ENCODE measurements around the gene NOX3.

Gene NOX3

DNA sequence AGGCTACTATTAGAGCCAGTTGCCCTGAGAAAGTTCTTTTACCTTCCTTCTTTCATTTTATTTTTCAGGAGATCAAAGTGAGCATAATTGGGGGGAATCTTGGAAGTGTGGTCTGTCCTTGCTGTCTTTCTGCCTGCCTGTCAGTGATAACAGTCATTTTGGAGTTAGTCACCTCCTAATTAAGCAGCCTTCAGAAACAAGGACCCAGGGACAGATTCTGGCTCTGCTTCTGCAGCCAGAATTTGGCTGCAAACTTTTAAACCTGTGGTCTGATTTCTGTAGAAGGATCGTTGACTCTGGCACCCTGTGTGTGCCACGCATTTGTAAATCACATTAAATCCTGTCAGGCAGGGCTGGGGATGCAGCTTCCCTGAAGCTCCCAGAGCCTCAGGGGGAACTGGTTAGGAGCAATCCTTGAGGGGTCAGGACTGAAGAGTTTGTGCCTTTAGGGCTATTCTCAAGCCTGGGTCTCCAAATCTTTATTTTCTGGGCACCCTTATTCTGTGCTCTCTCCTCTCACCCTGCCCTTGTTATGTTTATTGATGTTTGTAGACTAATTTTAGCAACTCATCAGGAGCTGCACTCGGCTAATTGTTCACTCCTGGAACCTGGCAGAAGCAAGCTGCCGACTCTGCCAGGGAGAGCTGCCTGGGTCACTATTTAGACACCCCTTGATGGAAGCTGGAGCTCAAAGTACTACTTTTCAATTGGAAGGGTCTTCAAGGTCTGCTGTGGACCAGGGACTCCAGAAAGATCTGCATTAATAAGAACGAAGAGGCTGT lies 6.8 kb downstream of the NOX3 start:
- TF ChIP-seq, protein P1, sequence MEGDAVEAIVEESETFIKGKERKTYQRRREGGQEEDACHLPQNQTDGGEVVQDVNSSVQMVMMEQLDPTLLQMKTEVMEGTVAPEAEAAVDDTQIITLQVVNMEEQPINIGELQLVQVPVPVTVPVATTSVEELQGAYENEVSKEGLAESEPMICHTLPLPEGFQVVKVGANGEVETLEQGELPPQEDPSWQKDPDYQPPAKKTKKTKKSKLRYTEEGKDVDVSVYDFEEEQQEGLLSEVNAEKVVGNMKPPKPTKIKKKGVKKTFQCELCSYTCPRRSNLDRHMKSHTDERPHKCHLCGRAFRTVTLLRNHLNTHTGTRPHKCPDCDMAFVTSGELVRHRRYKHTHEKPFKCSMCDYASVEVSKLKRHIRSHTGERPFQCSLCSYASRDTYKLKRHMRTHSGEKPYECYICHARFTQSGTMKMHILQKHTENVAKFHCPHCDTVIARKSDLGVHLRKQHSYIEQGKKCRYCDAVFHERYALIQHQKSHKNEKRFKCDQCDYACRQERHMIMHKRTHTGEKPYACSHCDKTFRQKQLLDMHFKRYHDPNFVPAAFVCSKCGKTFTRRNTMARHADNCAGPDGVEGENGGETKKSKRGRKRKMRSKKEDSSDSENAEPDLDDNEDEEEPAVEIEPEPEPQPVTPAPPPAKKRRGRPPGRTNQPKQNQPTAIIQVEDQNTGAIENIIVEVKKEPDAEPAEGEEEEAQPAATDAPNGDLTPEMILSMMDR (conservative IDR thresholded peaks at IDR 0.05): no peak
- no peak for TF ChIP-seq ZFX (IDR thresholded peaks at IDR 0.05)
- no peak overlapping the region for H3K27ac ChIP-seq

DNA sequence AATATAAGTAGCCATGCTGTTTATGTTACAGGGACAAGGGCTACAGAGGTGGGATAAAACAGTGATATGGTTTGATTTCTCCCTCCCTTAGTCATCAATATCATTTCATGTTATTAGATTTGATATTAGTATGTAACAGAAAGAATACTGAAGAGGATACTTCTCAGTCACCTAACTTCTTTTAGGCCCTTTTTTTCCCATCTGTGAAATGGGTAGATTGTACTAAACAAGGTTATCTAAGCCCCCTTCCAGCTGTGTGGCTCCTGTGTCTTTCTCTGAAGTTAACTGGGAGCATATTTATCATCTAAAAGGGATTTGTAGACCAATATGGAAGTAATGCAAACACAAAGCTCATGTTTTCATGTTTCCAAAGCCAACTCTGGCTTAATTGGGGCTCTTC lies 7.7 kb downstream of the NOX3 start:
- TF ChIP-seq, protein P1 (conservative IDR thresholded peaks at IDR 0.05): no peak
- TF ChIP-seq ZFX (IDR thresholded peaks at IDR 0.05): no peak

DNA sequence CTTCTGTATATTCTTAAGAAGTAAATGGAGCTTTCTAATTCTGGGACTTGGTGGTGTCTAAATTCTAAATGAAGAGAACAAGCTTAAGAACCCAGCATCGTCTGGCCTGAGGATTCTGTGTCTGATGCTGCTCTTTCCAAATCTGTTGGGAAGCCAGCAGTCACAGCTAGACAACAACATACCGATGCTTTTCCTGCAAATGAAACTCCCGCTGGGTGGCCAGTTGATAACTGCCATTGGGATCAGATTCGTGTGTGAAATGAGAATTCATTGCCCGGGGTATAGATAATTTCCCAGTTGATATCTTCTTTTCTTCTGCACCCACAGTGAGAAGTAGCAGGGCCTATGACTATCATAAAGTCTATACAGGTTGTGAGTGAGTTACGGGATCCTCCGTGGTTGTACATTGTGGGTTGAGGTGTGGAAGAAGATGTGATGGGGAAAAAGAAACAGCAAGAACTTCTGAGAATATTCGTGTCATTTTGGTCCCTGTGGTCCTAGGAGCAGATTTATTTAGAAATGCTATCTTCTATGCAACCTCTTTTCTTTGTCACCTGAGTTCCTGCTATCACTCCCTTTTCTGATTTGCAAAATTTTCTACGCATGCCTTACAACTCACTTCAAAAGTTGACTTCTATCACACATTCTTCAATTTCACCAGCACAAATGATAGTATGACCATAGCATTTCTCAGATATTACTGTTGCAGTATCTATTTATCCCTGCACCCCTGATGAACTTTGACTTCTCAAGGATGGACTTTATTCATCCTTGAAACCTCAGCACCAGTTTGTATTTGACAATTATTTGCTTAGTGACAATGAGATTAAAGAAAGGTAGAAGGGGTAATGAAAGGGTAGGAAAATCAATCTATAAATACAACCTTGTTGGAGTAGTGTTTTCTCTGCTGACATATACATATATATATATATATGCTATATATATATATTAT lies 10.4 kb downstream of the NOX3 start:
- H3K27ac ChIP-seq: no peak overlapping the region
- TF ChIP-seq ZFX (IDR thresholded peaks at IDR 0.05): no peak
- TF ChIP-seq, protein P1 (conservative IDR thresholded peaks at IDR 0.05): no peak

More for the DNA sequence above, 7.7 kb downstream of the NOX3 start:
- H3K27ac ChIP-seq: no peak overlapping the region

DNA sequence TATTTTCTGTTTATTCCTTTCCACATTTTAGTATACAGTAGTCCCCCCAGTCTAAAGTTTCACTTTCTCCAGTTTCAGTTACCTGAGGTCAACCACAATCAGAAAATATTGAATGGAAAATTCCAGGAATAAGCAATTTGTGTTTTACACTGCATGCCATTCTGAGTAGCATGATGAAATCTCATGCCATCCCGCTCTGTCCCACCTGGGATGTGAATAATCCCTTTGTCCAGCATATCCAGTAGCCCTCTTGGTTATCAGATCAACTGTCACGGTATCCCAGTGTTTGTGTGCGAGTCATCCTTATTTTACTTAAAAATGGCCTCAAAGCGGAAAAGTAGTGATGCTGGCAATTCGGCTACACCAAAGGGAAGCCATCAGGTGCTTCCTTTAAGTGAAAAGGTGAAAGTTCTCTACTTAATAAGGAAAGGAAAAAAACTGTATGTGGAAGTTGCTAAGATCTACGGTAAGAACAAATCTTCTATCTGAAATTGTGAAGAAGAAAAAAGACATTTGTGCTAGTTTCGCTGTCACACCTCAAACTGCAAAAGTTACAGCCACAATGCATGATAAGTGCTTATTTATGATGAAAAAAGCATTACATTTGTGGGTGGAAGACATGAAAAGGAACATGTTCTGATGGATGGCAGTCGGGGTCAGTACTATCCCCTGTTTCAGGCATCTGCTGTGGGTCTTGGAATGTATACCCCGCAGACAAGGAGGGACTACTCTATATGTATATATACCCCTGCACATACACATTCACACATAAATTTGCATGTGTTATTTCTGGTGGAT lies 11.3 kb downstream of the NOX3 start:
- no peak overlapping the region for H3K27ac ChIP-seq
- TF ChIP-seq, protein P1 (conservative IDR thresholded peaks at IDR 0.05): no peak
- TF ChIP-seq ZFX (IDR thresholded peaks at IDR 0.05): no peak

DNA sequence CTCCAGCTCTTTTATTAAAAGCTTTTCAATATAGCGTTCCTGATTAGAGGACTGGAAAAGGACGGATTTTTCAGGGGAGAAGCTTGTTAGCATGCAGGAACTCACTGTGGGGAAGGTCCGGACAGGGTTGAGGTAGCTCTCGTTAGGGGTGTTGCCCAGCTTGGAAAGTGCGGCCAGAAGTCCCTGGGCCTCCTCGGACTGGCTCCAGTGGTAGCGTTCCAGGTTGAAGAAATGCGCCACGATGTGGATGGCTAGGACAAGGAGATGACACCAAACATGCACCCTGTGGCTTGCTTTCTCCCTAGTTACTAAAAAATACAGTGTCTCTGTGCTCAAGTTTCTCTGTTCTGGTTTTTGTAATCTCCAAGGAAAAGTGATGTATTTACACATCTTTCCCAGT lies 12.5 kb downstream of the NOX3 start:
- TF ChIP-seq, protein P1 (conservative IDR thresholded peaks at IDR 0.05): no peak
- no peak for TF ChIP-seq ZFX (IDR thresholded peaks at IDR 0.05)
- no peak overlapping the region for H3K27ac ChIP-seq

DNA sequence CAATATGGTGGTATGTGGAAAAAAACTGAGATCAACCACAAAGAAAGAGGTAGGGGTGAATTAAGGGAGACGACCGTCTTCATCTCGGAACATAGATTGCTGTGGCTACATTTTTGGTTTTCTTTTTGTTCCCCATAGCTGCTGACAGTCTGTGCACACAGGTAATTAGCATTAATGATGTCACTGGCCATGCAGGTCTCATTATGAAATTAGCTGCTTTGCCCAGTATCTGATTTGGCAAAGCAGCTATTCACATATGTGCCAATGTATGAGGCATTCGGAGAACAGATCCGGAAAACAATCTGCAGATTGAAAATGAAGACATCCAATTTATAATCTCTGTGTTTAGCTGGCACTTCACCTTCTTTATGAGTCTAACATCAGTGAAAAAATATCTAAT lies 13.1 kb downstream of the NOX3 start:
- H3K27ac ChIP-seq: no peak overlapping the region
- TF ChIP-seq ZFX (IDR thresholded peaks at IDR 0.05): no peak
- TF ChIP-seq, protein P1 (conservative IDR thresholded peaks at IDR 0.05): no peak

Data from C4-2B (cell line).